ENCODE measurements around the gene MACROD2. TPM values are rescaled to one million over a fixed set of nuclear protein-coding genes. Genes with fewer than 3 reads are reported as not detected.

The MACROD2 gene
- total and polyA plus RNA-seq, 2 of the 4 experiments (the other 2 are of a cell fraction), result not detected

DNA sequence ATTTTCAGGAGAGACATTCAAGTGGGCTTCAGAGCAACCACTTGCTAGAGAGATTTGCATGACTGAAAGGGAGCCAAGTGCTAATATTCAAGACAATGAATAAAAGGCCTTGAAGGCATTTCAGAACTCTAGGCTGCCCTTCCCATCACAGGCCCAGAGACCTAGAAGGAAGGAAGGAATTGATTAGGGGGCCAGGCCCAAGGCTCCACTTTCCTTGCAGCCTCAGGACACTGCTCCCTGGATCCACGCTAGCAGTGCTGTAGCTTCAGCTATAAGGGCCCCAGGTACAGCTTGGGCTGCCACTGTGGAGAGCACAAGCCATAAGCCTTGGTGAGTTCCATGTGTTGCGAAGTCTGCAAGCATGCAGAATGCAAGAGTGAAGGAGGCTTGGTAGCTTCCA, 1074.0 kb downstream of the MACROD2 start:
- H3K27ac ChIP-seq (ENCODE audit: insufficient read depth, low read length), result no peak overlapping the region
- no peak for DNase-seq
- ChIA-PET CTCF (no interaction called here), POLR2A (ENCODE audit: unreplicated experiment) (no interaction called here)
- H3K4ac ChIP-seq (ENCODE audit: low read depth, low read length), result no peak overlapping the region
- no peak overlapping the region for H2BK15ac ChIP-seq (ENCODE audit: low read depth, low read length)
- no peak overlapping the region for H2AK5ac ChIP-seq (ENCODE audit: low read depth, low read length)
- H2BK20ac ChIP-seq (ENCODE audit: low read depth, low read length), result no peak overlapping the region
- no peaks in the 10 kb centered on the region for H4K20me1 ChIP-seq (ENCODE audit: insufficient read depth, low read length)
- intact Hi-C loops (cut with micrococcal nuclease) (no loop called here), in situ Hi-C loops (cut with MboI; ENCODE audit: low sequenced_read_pairs) (no loop called here), dilution Hi-C loops (cut with HindIII; ENCODE audit: low sequenced_read_pairs, unreplicated experiment) (no loop called here)
- WGBS, 2 experiments (ENCODE audit: extremely low coverage in 2 of 2, insufficient read length in 1 of 2), result 60% methylated on average over 1 of the region's 2 CpGs; no CpG with 5 or more reads in 1 of the 2 experiments
- H4K5ac ChIP-seq (ENCODE audit: low read depth, low read length), result no peak overlapping the region
- no peak overlapping the region for H2AK9ac ChIP-seq (replicated peaks; ENCODE audit: low read depth, low read length, poor library complexity)
- no peak overlapping the region for H3K4me3 ChIP-seq (ENCODE audit: insufficient read depth, low read depth, low read length)
- BruUV-seq (replicated peaks), result no TSS peak
- no peak overlapping the region for H3K9ac ChIP-seq (ENCODE audit: low read depth, low read length)
- TF ChIP-seq MXI1 (IDR thresholded peaks at IDR 0.05; ENCODE audit: borderline replicate concordance, low read depth, low read length), result no peak
- TF ChIP-seq, protein P1, sequence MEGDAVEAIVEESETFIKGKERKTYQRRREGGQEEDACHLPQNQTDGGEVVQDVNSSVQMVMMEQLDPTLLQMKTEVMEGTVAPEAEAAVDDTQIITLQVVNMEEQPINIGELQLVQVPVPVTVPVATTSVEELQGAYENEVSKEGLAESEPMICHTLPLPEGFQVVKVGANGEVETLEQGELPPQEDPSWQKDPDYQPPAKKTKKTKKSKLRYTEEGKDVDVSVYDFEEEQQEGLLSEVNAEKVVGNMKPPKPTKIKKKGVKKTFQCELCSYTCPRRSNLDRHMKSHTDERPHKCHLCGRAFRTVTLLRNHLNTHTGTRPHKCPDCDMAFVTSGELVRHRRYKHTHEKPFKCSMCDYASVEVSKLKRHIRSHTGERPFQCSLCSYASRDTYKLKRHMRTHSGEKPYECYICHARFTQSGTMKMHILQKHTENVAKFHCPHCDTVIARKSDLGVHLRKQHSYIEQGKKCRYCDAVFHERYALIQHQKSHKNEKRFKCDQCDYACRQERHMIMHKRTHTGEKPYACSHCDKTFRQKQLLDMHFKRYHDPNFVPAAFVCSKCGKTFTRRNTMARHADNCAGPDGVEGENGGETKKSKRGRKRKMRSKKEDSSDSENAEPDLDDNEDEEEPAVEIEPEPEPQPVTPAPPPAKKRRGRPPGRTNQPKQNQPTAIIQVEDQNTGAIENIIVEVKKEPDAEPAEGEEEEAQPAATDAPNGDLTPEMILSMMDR (conservative IDR thresholded peaks at IDR 0.05; ENCODE audit: low read depth, low read length), result no peak
- no peaks in the 10 kb centered on the region for H3K27me3 ChIP-seq (ENCODE audit: control insufficient read depth, insufficient read depth, low read length)
- no peak overlapping the region for H4K91ac ChIP-seq (ENCODE audit: insufficient read depth, low read depth, low read length)
- H3K9me1 ChIP-seq (ENCODE audit: insufficient read depth, low read length), result no peaks in the 10 kb centered on the region
- no peak overlapping the region for H3K4me2 ChIP-seq (ENCODE audit: low read depth, low read length)
- peaks cover 7% of the 10 kb centered on the region for H3K9me3 ChIP-seq (ENCODE audit: control insufficient read depth, insufficient read depth, low read length)
- ATAC-seq (ENCODE audit: low read depth), result no peak
- H3K23ac ChIP-seq (ENCODE audit: low read depth, low read length), result no peak overlapping the region
- H2BK5ac ChIP-seq (ENCODE audit: low read depth, low read length, poor library complexity, severe bottlenecking), result no peak overlapping the region
- H3K4me1 ChIP-seq (ENCODE audit: control insufficient read depth, insufficient read depth, low read length), result no peaks in the 10 kb centered on the region
- H3K56ac ChIP-seq (ENCODE audit: extremely low read depth, insufficient read depth, low read length), result no peak overlapping the region
- no peaks in the 10 kb centered on the region for H3K79me1 ChIP-seq (ENCODE audit: low read depth in 1 of 2, low read length in 2 of 2)
- H2AFZ ChIP-seq (replicated peaks; ENCODE audit: low read length, poor library complexity), result no peak overlapping the region
- no peak overlapping the region for H3K18ac ChIP-seq (ENCODE audit: low read depth, low read length)
- no peak overlapping the region for H4K8ac ChIP-seq (ENCODE audit: low read depth in 2 of 2, low read length in 2 of 2)
- no peak overlapping the region for H2BK120ac ChIP-seq (ENCODE audit: low read depth, low read length)
- H3K36me3 ChIP-seq (ENCODE audit: control insufficient read depth, insufficient read depth, low read length), result no peaks in the 10 kb centered on the region
- no peak overlapping the region for H3K14ac ChIP-seq (replicated peaks; ENCODE audit: low read depth, low read length)

All from IMR-90 (cell line).